ENCODE results near the gene ZNF613.
"Not testable (repeated sequence)": the region's sequence is repeated elsewhere in the genome, so short reads cannot be mapped to it uniquely, and the experiment has no call there.

Gene ZNF613
- total RNA-seq = 1.1 to 11.8 (median 5.9) reads per million in 17 experiments

- peak; percentile 91 to 95 (median 93) for DNase-seq
Observed at GRCh38 chr19:51926784-51927741, at the start of gene ZNF613. ZNF613 (plus strand) TSS chr19:51927472; CDS start chr19:51936221, 8,749 bp downstream.

- DNase-seq = no peak
Observed at GRCh38 chr19:51882518-51882917, 44.8 kb upstream of the ZNF613 start.

- no peak for DNase-seq
Observed at GRCh38 chr19:51884713-51885112, 42.6 kb upstream of the ZNF613 start.

GRCh38 chr19:51887522-51888498, 39.5 kb upstream of the ZNF613 start, which contains the start of gene ZNF577:
ZNF577 (minus strand) TSS chr19:51887951; CDS start chr19:51880382, 7,569 bp downstream.
- DNase-seq = peak; percentile 81 to 95 (median 88)

- no peak for DNase-seq
Observed at GRCh38 chr19:51889934-51890333, 37.3 kb upstream of the ZNF613 start.

- no peak for DNase-seq
Observed at GRCh38 chr19:51891193-51891747, 36.0 kb upstream of the ZNF613 start.

GRCh38 chr19:51901860-51902259, 25.4 kb upstream of the ZNF613 start:
- DNase-seq = no peak

GRCh38 chr19:51903192-51903591, 24.1 kb upstream of the ZNF613 start:
- DNase-seq = no peak

GRCh38 chr19:51904331-51905165, 22.7 kb upstream of the ZNF613 start, which contains the start of gene ZNF649:
ZNF649 (minus strand) TSS chr19:51905017; CDS start chr19:51900107, 4,910 bp downstream.
- DNase-seq = peak; percentile 93 to 95 (median 94)

- DNase-seq = no peak
Observed at GRCh38 chr19:51905206-51905605, 22.1 kb upstream of the ZNF613 start.

- DNase-seq = not testable (repeated sequence)
Observed at GRCh38 chr19:51905639-51906038, 21.6 kb upstream of the ZNF613 start.

GRCh38 chr19:51906108-51906507, 21.2 kb upstream of the ZNF613 start:
- DNase-seq = not testable (repeated sequence)

GRCh38 chr19:51907981-51908380, 19.3 kb upstream of the ZNF613 start:
- not testable (repeated sequence) for DNase-seq

GRCh38 chr19:51915324-51915867, 11.9 kb upstream of the ZNF613 start:
- DNase-seq = no peak

GRCh38 chr19:51916167-51916566, 11.1 kb upstream of the ZNF613 start:
- no peak for DNase-seq

GRCh38 chr19:51919606-51920005, 7.7 kb upstream of the ZNF613 start:
- no peak for DNase-seq

GRCh38 chr19:51921949-51922348, 5.3 kb upstream of the ZNF613 start:
- DNase-seq = peak in 1 of 4 experiments; percentile 11

- DNase-seq = no peak
Observed at GRCh38 chr19:51926426-51926783, 867 bp upstream of the ZNF613 start.

- no peak for DNase-seq
Observed at GRCh38 chr19:51927859-51928258, 587 bp downstream of the ZNF613 start.

- DNase-seq = no peak
Observed at GRCh38 chr19:51931921-51932320, 4.6 kb downstream of the ZNF613 start.

GRCh38 chr19:51938936-51939335, 11.7 kb downstream of the ZNF613 start:
- no peak for DNase-seq
